ENCODE measurements around the gene SIGLEC8. TPM values are rescaled to one million over a fixed set of nuclear protein-coding genes. Genes with fewer than 3 reads are reported as not detected.

Gene SIGLEC8
- total and polyA plus RNA-seq, 10 of the 15 experiments (the other 5 are each of a cell fraction or from before 2014, with no cell fraction given): not detected

DNA sequence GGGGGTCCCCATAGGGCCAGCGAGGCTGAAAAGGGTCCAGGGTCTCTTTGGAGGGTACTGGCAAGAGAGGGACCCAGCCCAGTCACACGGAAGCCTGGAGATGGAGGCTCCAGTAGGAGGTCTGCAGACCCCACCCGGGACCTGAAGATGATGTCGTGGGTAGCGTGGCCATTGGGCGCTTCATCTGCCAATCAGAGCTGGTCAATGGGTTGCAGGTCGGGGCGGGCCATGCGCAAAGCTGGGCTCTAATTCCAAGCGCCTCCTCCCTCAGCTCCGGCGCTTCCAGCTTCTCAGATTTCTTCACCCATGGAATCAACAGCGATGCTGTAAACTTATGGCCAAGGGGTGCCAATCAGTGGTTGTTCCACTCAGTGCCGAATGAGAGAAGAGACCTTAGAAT lies 32.4 kb upstream of the SIGLEC8 start:
- SMC1A ChIA-PET (ENCODE audit: uncharacterized antibody, unreplicated experiment): no interaction called here
- intact Hi-C loops (cut with micrococcal nuclease; ENCODE audit: unreplicated experiment) (no loop called here), in situ Hi-C loops (cut with MboI) (no loop called here)
- Histone ChIP-seq H4K20me1 (ENCODE audit: control insufficient read depth, insufficient read depth) (no peaks in the 10 kb centered on the region), H2AFZ (ENCODE audit: control insufficient read depth, low read depth, low read length) (no peak overlapping the region), H3K27ac (ENCODE audit: control insufficient read depth, insufficient read depth) (no peak overlapping the region), H3K79me2 (ENCODE audit: control insufficient read depth, insufficient read depth, low read length) (no peaks in the 10 kb centered on the region), H3K27me3 (replicated peaks in 1 of 2; ENCODE audit: control insufficient read depth in 2 of 2, insufficient read depth in 2 of 2, low read length in 1 of 2) (no peaks in the 10 kb centered on the region), H3K36me3 (ENCODE audit: control insufficient read depth in 2 of 2, insufficient read depth in 2 of 2, low read length in 1 of 2) (no peaks in the 10 kb centered on the region), H3K4me1 (ENCODE audit: control insufficient read depth, insufficient read depth, low read length) (no peaks in the 10 kb centered on the region), H3K4me2 (ENCODE audit: control insufficient read depth, insufficient read depth) (no peak overlapping the region), H3K9ac (ENCODE audit: control insufficient read depth, insufficient read depth, low read length) (no peak overlapping the region), H3K9me3 (replicated peaks; ENCODE audit: control insufficient read depth, insufficient read depth, low read length) (no peaks in the 10 kb centered on the region), H3K4me3 (no peak overlapping the region)
- 27% methylated on average over 14 of the region's 14 CpGs for WGBS (ENCODE audit: insufficient coverage, insufficient replicate concordance, low lambda C conversion rate, missing lambda C conversion rate)
- FAIRE-seq (no peak), ATAC-seq (no peak), DNase-seq (ENCODE audit: low read depth, low spot score) (no peak)
- BruUV-seq (replicated peaks): no TSS peak
- TF ChIP-seq YY1 (IDR thresholded peaks at IDR 0.05; ENCODE audit: low read depth, low read length) (no peak), BCL3 (IDR thresholded peaks at IDR 0.05; ENCODE audit: borderline replicate concordance, insufficient read depth, low read depth, low read length, poor library complexity, severe bottlenecking) (no peak), POU2F2 (IDR thresholded peaks at IDR 0.05; ENCODE audit: borderline replicate concordance, low read depth, low read length) (no peak), SMARCA5 (IDR thresholded peaks at IDR 0.05) (no peak), SMAD1 (IDR thresholded peaks at IDR 0.05; ENCODE audit: low read depth, partially characterized antibody) (no peak), ZNF384 (IDR thresholded peaks at IDR 0.05; ENCODE audit: borderline replicate concordance, low read depth, low read length) (no peak), ZNF592 (IDR thresholded peaks at IDR 0.05) (no peak), GABPA (IDR thresholded peaks at IDR 0.05; ENCODE audit: low read depth) (no peak), IKZF1 (conservative IDR thresholded peaks at IDR 0.05) (no peak), ETV6 (conservative IDR thresholded peaks at IDR 0.05 in 1 of 2, IDR thresholded peaks at IDR 0.05 in 1 of 2; ENCODE audit: borderline replicate concordance in 1 of 2, low read depth in 1 of 2) (no peak)
- CTCF ChIA-PET: no interaction called here
- POLR2A ChIA-PET: no interaction called here
- RAD21 ChIA-PET (ENCODE audit: unreplicated experiment): no interaction called here
